Amygdala (tissue), 56 donors: ENCODE data around the gene PPP1R26.
"Not testable (repeated sequence)": the region's sequence is repeated elsewhere in the genome, so short reads cannot be mapped to it uniquely, and the experiment has no call there.

Source experiments
- DNase-seq, 56 donors: peaks; one replicate each; lab custom pipeline; 2025; lab: John Stamatoyannopoulos, UW

The PPP1R26 gene

GRCh38 chr9:135501261-135502167 is 21.9 kb downstream of the PPP1R26 start:
- DNase-seq: peak in 1 of 56 donors; percentile 22

- no peak for DNase-seq
Measured at GRCh38 chr9:135502168-135502872, 22.7 kb downstream of the PPP1R26 start.

GRCh38 chr9:135502873-135503321 is 23.3 kb downstream of the PPP1R26 start:
- no peak for DNase-seq

- no peak for DNase-seq
Measured at GRCh38 chr9:135503371-135504261, 24.0 kb downstream of the PPP1R26 start.

- peak in 33 of 56 donors; percentile 10 to 75 (median 34) for DNase-seq
Measured at GRCh38 chr9:135504262-135505243, 25.0 kb downstream of the PPP1R26 start.

- no peak for DNase-seq
Measured at GRCh38 chr9:135505406-135506187, 26.0 kb downstream of the PPP1R26 start.

GRCh38 chr9:135506327-135507103 is 26.9 kb downstream of the PPP1R26 start:
- DNase-seq: no peak

- no peak for DNase-seq
Measured at GRCh38 chr9:135507104-135508035, 27.8 kb downstream of the PPP1R26 start.

GRCh38 chr9:135508211-135508820 is 28.7 kb downstream of the PPP1R26 start:
- no peak for DNase-seq

GRCh38 chr9:135509458-135509857 is 29.9 kb downstream of the PPP1R26 start:
- no peak for DNase-seq

- DNase-seq: no peak
Measured at GRCh38 chr9:135512241-135512603, 32.6 kb downstream of the PPP1R26 start.

- no peak for DNase-seq
Measured at GRCh38 chr9:135512904-135513303, 33.3 kb downstream of the PPP1R26 start.

GRCh38 chr9:135513351-135513846 is 33.8 kb downstream of the PPP1R26 start:
- DNase-seq: no peak

GRCh38 chr9:135513906-135514305 is 34.3 kb downstream of the PPP1R26 start:
- not testable (repeated sequence) for DNase-seq

- DNase-seq: no peak
Measured at GRCh38 chr9:135514342-135515082, 34.9 kb downstream of the PPP1R26 start.
